Measurements from ENCODE around the gene SMAP1. TPM values are rescaled to one million over a fixed set of nuclear protein-coding genes. Genes with fewer than 3 reads are reported as not detected.

The SMAP1 gene
- total RNA-seq, 2 donors from 2014 or later: 26.0 to 30.3 TPM

DNA sequence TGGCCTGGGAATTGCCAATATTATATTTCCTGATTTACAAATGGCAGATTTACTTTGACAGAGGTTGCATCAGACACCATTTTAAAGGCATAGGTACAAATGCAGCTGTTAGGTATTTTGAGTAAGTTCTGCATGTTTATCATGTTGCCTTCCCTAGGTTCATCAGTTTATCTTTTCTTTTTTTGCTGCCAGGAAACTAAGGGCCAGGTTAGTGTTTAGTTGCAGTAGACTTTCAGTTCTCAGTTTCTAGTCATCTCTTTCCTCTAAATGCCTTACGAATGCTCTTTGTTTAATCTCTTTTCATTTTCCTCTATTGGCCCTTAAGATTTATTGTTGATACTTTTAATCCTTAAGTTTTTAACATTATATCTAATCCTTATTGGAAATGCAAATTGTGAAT, 129.9 kb downstream of the SMAP1 start:
- no peaks in the 10 kb centered on the region for H3K9me3 ChIP-seq
- DNase-seq (ENCODE audit: low spot score): no peak
- no peak overlapping the region for H3K27ac ChIP-seq
- H3K36me3 ChIP-seq: no peaks in the 10 kb centered on the region
- intact Hi-C loops (cut with DNase I): no loop called here
- no peaks in the 10 kb centered on the region for H3K27me3 ChIP-seq (replicated peaks; ENCODE audit: insufficient read depth)
- 93% methylated on average over 1 of the region's 1 CpG for WGBS
- TF ChIP-seq, protein P1, sequence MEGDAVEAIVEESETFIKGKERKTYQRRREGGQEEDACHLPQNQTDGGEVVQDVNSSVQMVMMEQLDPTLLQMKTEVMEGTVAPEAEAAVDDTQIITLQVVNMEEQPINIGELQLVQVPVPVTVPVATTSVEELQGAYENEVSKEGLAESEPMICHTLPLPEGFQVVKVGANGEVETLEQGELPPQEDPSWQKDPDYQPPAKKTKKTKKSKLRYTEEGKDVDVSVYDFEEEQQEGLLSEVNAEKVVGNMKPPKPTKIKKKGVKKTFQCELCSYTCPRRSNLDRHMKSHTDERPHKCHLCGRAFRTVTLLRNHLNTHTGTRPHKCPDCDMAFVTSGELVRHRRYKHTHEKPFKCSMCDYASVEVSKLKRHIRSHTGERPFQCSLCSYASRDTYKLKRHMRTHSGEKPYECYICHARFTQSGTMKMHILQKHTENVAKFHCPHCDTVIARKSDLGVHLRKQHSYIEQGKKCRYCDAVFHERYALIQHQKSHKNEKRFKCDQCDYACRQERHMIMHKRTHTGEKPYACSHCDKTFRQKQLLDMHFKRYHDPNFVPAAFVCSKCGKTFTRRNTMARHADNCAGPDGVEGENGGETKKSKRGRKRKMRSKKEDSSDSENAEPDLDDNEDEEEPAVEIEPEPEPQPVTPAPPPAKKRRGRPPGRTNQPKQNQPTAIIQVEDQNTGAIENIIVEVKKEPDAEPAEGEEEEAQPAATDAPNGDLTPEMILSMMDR (IDR thresholded peaks at IDR 0.05): no peak
- no peak for TF ChIP-seq POLR2A (IDR thresholded peaks at IDR 0.05)
- no peak for TF ChIP-seq POLR2AphosphoS5 (IDR thresholded peaks at IDR 0.05)
- no peak overlapping the region for H3K4me3 ChIP-seq
- no peaks in the 10 kb centered on the region for H3K4me1 ChIP-seq (replicated peaks)

DNA sequence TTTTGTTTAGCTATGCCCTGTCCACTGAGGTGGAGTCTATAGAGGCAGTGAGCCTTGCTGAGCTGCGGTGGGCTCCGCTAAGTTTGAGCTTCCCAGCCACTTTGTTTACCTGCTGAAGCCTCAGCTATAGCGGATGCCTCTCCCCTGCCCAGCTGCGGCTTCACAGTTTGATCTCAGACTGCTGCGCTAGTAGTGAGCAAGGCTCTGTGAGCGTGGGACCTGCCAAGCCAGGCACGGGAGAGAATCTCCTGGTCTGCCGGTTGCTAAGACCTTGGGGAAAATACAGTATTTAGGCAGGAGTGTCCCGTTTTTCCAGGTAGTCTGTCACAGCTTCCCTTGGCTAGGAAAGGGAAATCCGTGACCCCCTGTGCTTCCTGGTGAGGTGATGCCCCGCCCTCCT, 138.4 kb downstream of the SMAP1 start:
- TF ChIP-seq POLR2AphosphoS5 (IDR thresholded peaks at IDR 0.05) (no peak), POLR2A (IDR thresholded peaks at IDR 0.05) (no peak)
- TF ChIP-seq, protein P1 (IDR thresholded peaks at IDR 0.05): no peak
- Histone ChIP-seq H3K9me3 (no peaks in the 10 kb centered on the region), H3K36me3 (no peaks in the 10 kb centered on the region), H3K27ac (no peak overlapping the region), H3K4me1 (replicated peaks) (no peaks in the 10 kb centered on the region), H3K4me3 (no peak overlapping the region), H3K27me3 (replicated peaks; ENCODE audit: insufficient read depth) (no peaks in the 10 kb centered on the region)
- WGBS: 96% methylated on average over 11 of the region's 11 CpGs
- intact Hi-C loops (cut with DNase I): no loop called here
- no peak for DNase-seq (ENCODE audit: low spot score)

DNA sequence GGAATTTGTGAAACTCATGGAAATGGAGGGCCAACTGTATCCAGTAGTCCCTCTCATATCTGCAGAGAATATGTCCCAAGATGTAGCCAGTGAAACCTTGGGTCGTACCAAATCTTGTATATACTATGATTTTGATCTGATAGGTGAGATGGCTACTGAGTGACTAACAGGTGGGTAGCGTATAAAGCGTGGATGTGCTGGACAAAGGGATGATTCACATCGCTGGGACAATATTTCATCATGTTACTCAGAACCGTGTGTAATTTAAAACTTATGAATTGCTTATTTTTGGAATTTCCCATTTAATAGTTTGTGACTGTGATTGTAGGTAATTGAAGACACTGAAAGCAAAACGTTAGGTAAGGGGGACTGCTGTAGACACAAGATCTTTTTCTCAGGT, 144.1 kb downstream of the SMAP1 start:
- Histone ChIP-seq H3K27ac (no peak overlapping the region), H3K9me3 (no peaks in the 10 kb centered on the region), H3K4me1 (replicated peaks) (no peaks in the 10 kb centered on the region), H3K36me3 (no peaks in the 10 kb centered on the region), H3K4me3 (no peak overlapping the region), H3K27me3 (replicated peaks; ENCODE audit: insufficient read depth) (no peaks in the 10 kb centered on the region)
- intact Hi-C loops (cut with DNase I): no loop called here
- 82% methylated on average over 6 of the region's 6 CpGs for WGBS
- no peak for DNase-seq (ENCODE audit: low spot score)
- TF ChIP-seq POLR2AphosphoS5 (IDR thresholded peaks at IDR 0.05) (no peak), POLR2A (IDR thresholded peaks at IDR 0.05) (no peak)
- TF ChIP-seq, protein P1 (IDR thresholded peaks at IDR 0.05): no peak

DNA sequence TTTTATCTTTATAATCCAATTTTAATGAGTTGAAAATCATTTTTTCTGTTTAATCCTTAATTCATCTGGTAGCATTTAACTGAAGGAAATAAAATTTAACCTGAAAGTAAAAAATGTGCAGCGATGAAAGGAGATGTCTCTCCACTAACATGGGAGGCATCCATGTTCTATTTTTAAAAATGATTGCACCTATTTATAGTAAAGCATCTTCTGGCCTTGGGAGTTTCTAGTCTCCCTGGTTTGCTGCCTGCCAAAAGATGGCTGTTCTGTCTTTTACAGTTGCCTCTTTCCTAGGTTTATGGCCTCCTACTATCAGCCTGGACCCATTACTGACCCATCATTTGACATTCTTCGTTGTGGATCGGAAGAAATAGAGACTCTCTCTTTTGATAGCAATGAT, 146.2 kb downstream of the SMAP1 start:
- no peaks in the 10 kb centered on the region for H3K4me1 ChIP-seq (replicated peaks)
- no peaks in the 10 kb centered on the region for H3K9me3 ChIP-seq
- TF ChIP-seq POLR2A (IDR thresholded peaks at IDR 0.05): no peak
- TF ChIP-seq, protein P1 (IDR thresholded peaks at IDR 0.05): no peak
- TF ChIP-seq POLR2AphosphoS5 (IDR thresholded peaks at IDR 0.05): no peak
- no peak overlapping the region for H3K4me3 ChIP-seq
- no peak for DNase-seq (ENCODE audit: low spot score)
- H3K27ac ChIP-seq: no peak overlapping the region
- H3K27me3 ChIP-seq (replicated peaks; ENCODE audit: insufficient read depth): no peaks in the 10 kb centered on the region
- 83% methylated on average over 3 of the region's 3 CpGs for WGBS
- intact Hi-C loops (cut with DNase I): no loop called here
- H3K36me3 ChIP-seq: no peaks in the 10 kb centered on the region

DNA sequence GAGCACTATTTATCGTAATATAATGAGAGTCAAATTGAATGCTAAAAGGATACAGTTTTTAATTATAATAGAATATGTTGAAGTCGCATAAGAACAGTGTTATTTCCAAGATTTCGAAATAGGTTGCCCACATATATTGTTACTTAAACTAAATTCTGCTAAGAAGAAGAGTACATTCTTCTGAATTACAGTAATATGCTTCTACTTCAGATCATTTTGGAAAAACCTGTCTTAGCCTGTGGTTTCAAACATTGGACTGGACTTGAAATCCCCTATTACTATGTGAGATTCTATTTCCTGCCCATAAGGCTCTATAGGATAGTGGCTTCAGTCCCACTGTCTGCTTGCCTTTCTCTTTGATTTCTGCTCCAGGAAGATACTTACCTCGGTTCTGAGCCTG, 152.0 kb downstream of the SMAP1 start:
- Histone ChIP-seq H3K27me3 (replicated peaks; ENCODE audit: insufficient read depth) (no peaks in the 10 kb centered on the region), H3K9me3 (no peaks in the 10 kb centered on the region), H3K4me1 (replicated peaks) (no peaks in the 10 kb centered on the region), H3K27ac (no peak overlapping the region), H3K36me3 (no peaks in the 10 kb centered on the region), H3K4me3 (no peak overlapping the region)
- TF ChIP-seq POLR2A (IDR thresholded peaks at IDR 0.05): no peak
- TF ChIP-seq POLR2AphosphoS5 (IDR thresholded peaks at IDR 0.05): no peak
- TF ChIP-seq, protein P1 (IDR thresholded peaks at IDR 0.05): no peak
- DNase-seq (ENCODE audit: low spot score): no peak
- WGBS: 96% methylated on average over 4 of the region's 4 CpGs
- intact Hi-C loops (cut with DNase I): no loop called here

Data from prostate gland (tissue), 2 donors.